HFFc6 (cell line): ENCODE data around the gene TMEM150C. TPM values are rescaled to one million over a fixed set of nuclear protein-coding genes. Genes with fewer than 3 reads are reported as not detected.

Source experiments
- DNase-seq: peaks from one replicate; pipeline ENCODE4 v3.0.0-alpha.2; 2018
- H3K27ac Mint-ChIP-seq: 2 replicates; pipeline ENCODE4 v1.8.0; 2020; ENCODE audit warnings: mild to moderate bottlenecking, mixed read lengths
- H3K27me3 Mint-ChIP-seq: 2 replicates; pipeline ENCODE4 v1.8.0; 2021; ENCODE audit warnings: mild to moderate bottlenecking, moderate library complexity, mixed read lengths; ENCODE audit not compliant: insufficient read depth
- H3K36me3 Mint-ChIP-seq: 2 replicates; pipeline ENCODE4 v1.8.0; 2021; ENCODE audit warnings: low read depth, mixed read lengths
- H3K4me1 Mint-ChIP-seq: 2 replicates; pipeline ENCODE4 v1.8.0; 2020; ENCODE audit warnings: low read depth, mixed read lengths
- H3K4me3 Mint-ChIP-seq: 2 replicates; pipeline ENCODE4 v1.8.0; 2020; ENCODE audit warnings: mild to moderate bottlenecking, moderate library complexity, mixed read lengths
- H3K9me3 Mint-ChIP-seq: 2 replicates; pipeline ENCODE4 v1.8.0; 2020; ENCODE audit warnings: mild to moderate bottlenecking, mixed read lengths
- CTCF ChIP-seq: fragments of 200-600 bp; sonication (generic); IDR thresholded peaks from 2 replicates; pipeline ENCODE4 v1.5.0; 2021; ENCODE audit warnings: antibody characterized with exemption, mild to moderate bottlenecking
- total RNA-seq, 6 experiments: library from RNA; stranded (reverse); fragmentation: NEBNext Ultra II Directional; extraction: Animal tissue kit (Norgen Biotek cat#: 25700); gene quantifications; 2 replicates in 1 of 6; 3 replicates in 5 of 6; pipeline ENCODE4 v1.2.3, GENCODE V29; 2021

The TMEM150C gene
- total RNA-seq, 6 experiments from 2014 or later, result not detected

DNA sequence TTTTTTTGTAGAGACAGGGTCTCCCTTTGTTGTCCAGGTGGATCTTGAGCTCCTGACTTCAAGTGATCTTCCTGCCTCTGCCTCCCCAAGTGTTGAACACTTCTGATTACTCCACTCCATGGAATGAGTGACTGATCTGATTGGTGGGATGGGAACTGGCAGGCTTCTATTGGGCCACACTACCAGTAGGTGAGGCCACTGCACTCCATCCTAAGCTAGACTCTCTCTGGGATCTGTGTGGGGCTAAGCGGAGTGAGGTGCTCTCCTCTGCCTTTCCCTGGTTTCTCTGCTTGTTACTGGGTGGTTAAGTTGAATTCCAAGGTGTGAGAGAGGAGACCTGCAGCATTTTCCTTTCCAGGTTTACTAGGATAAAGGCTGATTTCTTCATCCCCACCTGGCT, 72.7 kb downstream of the TMEM150C start:
- Mint-ChIP-seq H3K36me3 (no peaks in the 10 kb centered on the region), H3K4me1 (peaks cover 10% of the 10 kb centered on the region), H3K27me3 (peaks cover 5% of the 10 kb centered on the region), H3K27ac (no peak overlapping the region), H3K9me3 (no peaks in the 10 kb centered on the region), H3K4me3 (no peak overlapping the region)
- DNase-seq, result no peak
- TF ChIP-seq CTCF, result no peak

GRCh38 chr4:82484996-82485783, 76.6 kb downstream of the TMEM150C start:
- Mint-ChIP-seq H3K9me3 (no peaks in the 10 kb centered on the region), H3K4me1 (no peaks in the 10 kb centered on the region), H3K27ac (no peak overlapping the region), H3K4me3 (no peak overlapping the region), H3K27me3 (peaks cover 9% of the 10 kb centered on the region), H3K36me3 (no peaks in the 10 kb centered on the region)
- DNase-seq, result no peak
- no peak for TF ChIP-seq CTCF

- no peak overlapping the region for H3K27ac Mint-ChIP-seq
- H3K9me3 Mint-ChIP-seq, result no peaks in the 10 kb centered on the region
- DNase-seq, result no peak
- H3K36me3 Mint-ChIP-seq, result no peaks in the 10 kb centered on the region
- H3K27me3 Mint-ChIP-seq, result peaks cover 17% of the 10 kb centered on the region
- no peak overlapping the region for H3K4me3 Mint-ChIP-seq
- no peak for TF ChIP-seq CTCF
- H3K4me1 Mint-ChIP-seq, result no peaks in the 10 kb centered on the region
Measured at GRCh38 chr4:82482387-82482786, 79.4 kb downstream of the TMEM150C start.

DNA sequence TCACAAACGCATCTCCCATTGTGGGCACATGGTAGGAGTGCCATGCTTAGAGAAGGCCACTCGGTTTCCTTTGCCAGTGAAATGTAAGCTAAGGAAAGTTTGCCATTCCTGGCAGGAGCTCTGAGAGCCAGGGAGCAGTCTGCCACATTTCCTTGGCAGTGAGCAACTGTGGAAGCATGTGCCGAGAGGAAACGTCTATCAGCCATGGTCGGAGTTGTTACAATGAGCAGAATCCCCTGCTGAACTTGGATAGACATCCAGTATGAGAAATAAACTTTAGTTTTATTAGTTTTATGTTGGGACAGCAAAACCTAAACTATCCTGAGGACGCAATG, 80.3 kb downstream of the TMEM150C start:
- Mint-ChIP-seq H3K4me3 (no peak overlapping the region), H3K4me1 (no peaks in the 10 kb centered on the region), H3K9me3 (no peaks in the 10 kb centered on the region), H3K27me3 (peaks cover 19% of the 10 kb centered on the region), H3K27ac (no peak overlapping the region), H3K36me3 (no peaks in the 10 kb centered on the region)
- no peak for TF ChIP-seq CTCF
- DNase-seq, result no peak

- H3K9me3 Mint-ChIP-seq, result no peaks in the 10 kb centered on the region
- H3K4me1 Mint-ChIP-seq, result no peaks in the 10 kb centered on the region
- no peak overlapping the region for H3K27ac Mint-ChIP-seq
- H3K27me3 Mint-ChIP-seq, result peaks cover 19% of the 10 kb centered on the region
- H3K4me3 Mint-ChIP-seq, result no peak overlapping the region
- H3K36me3 Mint-ChIP-seq, result no peaks in the 10 kb centered on the region
- no peak for DNase-seq
- no peak for TF ChIP-seq CTCF
Measured at GRCh38 chr4:82480771-82481505, 80.8 kb downstream of the TMEM150C start.
